Measurements from ENCODE around the gene CDC42BPB.

The CDC42BPB gene

GRCh38 chr14:102911541-102911951 lies 145.8 kb downstream of the CDC42BPB start:
- DNase-seq, result no peak
- TF ChIP-seq CTCF (IDR thresholded peaks at IDR 0.05; ENCODE audit: low read length) (no peak), EZH2phosphoT487 (IDR thresholded peaks at IDR 0.05; ENCODE audit: low read length) (no peak), EZH2 (optimal IDR thresholded peaks at IDR 0.05; ENCODE audit: low read depth, low read length) (no peak)
- H3K9me2 ChIP-seq (replicated peaks; ENCODE audit: insufficient read depth, low read length), result no peaks in the 10 kb centered on the region
- no peaks in the 10 kb centered on the region for H3K4me1 ChIP-seq (ENCODE audit: low read length)
- no peak overlapping the region for H3K9ac ChIP-seq (ENCODE audit: low read length)
- H3K4me2 ChIP-seq (ENCODE audit: low read depth, low read length), result no peak overlapping the region
- H3K4me3 ChIP-seq (ENCODE audit: low read length), result no peak overlapping the region
- H3F3A ChIP-seq (ENCODE audit: insufficient read depth, low read length), result no peaks in the 10 kb centered on the region
- H3K27ac ChIP-seq (ENCODE audit: low read length), result no peak overlapping the region
- no peaks in the 10 kb centered on the region for H3K79me2 ChIP-seq (ENCODE audit: low read length)
- H2AFZ ChIP-seq (ENCODE audit: low read length), result no peak overlapping the region
- H3K27me3 ChIP-seq (replicated peaks; ENCODE audit: insufficient read depth, low read length), result no peaks in the 10 kb centered on the region
- no peaks in the 10 kb centered on the region for H3K9me3 ChIP-seq (replicated peaks; ENCODE audit: insufficient read depth, low read length)
- H3K36me3 ChIP-seq (replicated peaks; ENCODE audit: insufficient read depth, low read length), result no peaks in the 10 kb centered on the region
- H4K20me1 ChIP-seq (ENCODE audit: insufficient read depth, low read length), result no peaks in the 10 kb centered on the region

- no peak for DNase-seq
- Histone ChIP-seq H3K36me3 (replicated peaks; ENCODE audit: insufficient read depth, low read length) (no peaks in the 10 kb centered on the region), H3K9me2 (replicated peaks; ENCODE audit: insufficient read depth, low read length) (no peaks in the 10 kb centered on the region), H3K4me3 (ENCODE audit: low read length) (no peak overlapping the region), H3K4me2 (ENCODE audit: low read depth, low read length) (no peak overlapping the region), H3K4me1 (ENCODE audit: low read length) (no peaks in the 10 kb centered on the region), H4K20me1 (ENCODE audit: insufficient read depth, low read length) (no peaks in the 10 kb centered on the region), H3K79me2 (ENCODE audit: low read length) (no peaks in the 10 kb centered on the region), H3K27ac (ENCODE audit: low read length) (no peak overlapping the region), H2AFZ (ENCODE audit: low read length) (no peak overlapping the region), H3K9ac (ENCODE audit: low read length) (no peak overlapping the region), H3K27me3 (replicated peaks; ENCODE audit: insufficient read depth, low read length) (no peaks in the 10 kb centered on the region), H3F3A (ENCODE audit: insufficient read depth, low read length) (no peaks in the 10 kb centered on the region), H3K9me3 (replicated peaks; ENCODE audit: insufficient read depth, low read length) (no peaks in the 10 kb centered on the region)
- TF ChIP-seq CTCF (IDR thresholded peaks at IDR 0.05; ENCODE audit: low read length) (no peak), EZH2 (optimal IDR thresholded peaks at IDR 0.05; ENCODE audit: low read depth, low read length) (no peak), EZH2phosphoT487 (IDR thresholded peaks at IDR 0.05; ENCODE audit: low read length) (no peak)
Observed at GRCh38 chr14:102910442-102910841, 146.9 kb downstream of the CDC42BPB start.

GRCh38 chr14:102909911-102910310 lies 147.4 kb downstream of the CDC42BPB start:
- H3K9me3 ChIP-seq (replicated peaks; ENCODE audit: insufficient read depth, low read length), result no peaks in the 10 kb centered on the region
- TF ChIP-seq EZH2 (optimal IDR thresholded peaks at IDR 0.05; ENCODE audit: low read depth, low read length), result no peak
- TF ChIP-seq EZH2phosphoT487 (IDR thresholded peaks at IDR 0.05; ENCODE audit: low read length), result no peak
- TF ChIP-seq CTCF (IDR thresholded peaks at IDR 0.05; ENCODE audit: low read length), result no peak
- no peaks in the 10 kb centered on the region for H3K36me3 ChIP-seq (replicated peaks; ENCODE audit: insufficient read depth, low read length)
- H3K27me3 ChIP-seq (replicated peaks; ENCODE audit: insufficient read depth, low read length), result no peaks in the 10 kb centered on the region
- no peak overlapping the region for H3K4me2 ChIP-seq (ENCODE audit: low read depth, low read length)
- H4K20me1 ChIP-seq (ENCODE audit: insufficient read depth, low read length), result no peaks in the 10 kb centered on the region
- H3K4me1 ChIP-seq (ENCODE audit: low read length), result no peaks in the 10 kb centered on the region
- H3K27ac ChIP-seq (ENCODE audit: low read length), result no peak overlapping the region
- no peaks in the 10 kb centered on the region for H3K79me2 ChIP-seq (ENCODE audit: low read length)
- no peaks in the 10 kb centered on the region for H3K9me2 ChIP-seq (replicated peaks; ENCODE audit: insufficient read depth, low read length)
- no peaks in the 10 kb centered on the region for H3F3A ChIP-seq (ENCODE audit: insufficient read depth, low read length)
- DNase-seq, result no peak
- no peak overlapping the region for H3K9ac ChIP-seq (ENCODE audit: low read length)
- no peak overlapping the region for H3K4me3 ChIP-seq (ENCODE audit: low read length)
- H2AFZ ChIP-seq (ENCODE audit: low read length), result no peak overlapping the region
